ENCODE data around the gene ADARB1. TPM values are rescaled to one million over a fixed set of nuclear protein-coding genes. Genes with fewer than 3 reads are reported as not detected.
A peak's percentile ranks its signal among the peaks of the same experiment; 100 is the strongest.

The ADARB1 gene
- total RNA-seq, 2 experiments from 2014 or later: 27.5 to 28.6 TPM

GRCh38 chr21:45074818-45075595 lies 627 bp downstream of the ADARB1 start:
- peak overlapping the region; percentile 85 for H3K27ac Mint-ChIP-seq
- no peak for ATAC-seq (ENCODE audit: poor library complexity)
- Histone ChIP-seq H3K9me3 (ENCODE audit: control insufficient read depth in 1 of 2, insufficient read depth in 1 of 2, low read length in 2 of 2) (no peaks in the 10 kb centered on the region), H3K27ac (ENCODE audit: low read depth in 1 of 2, low read length in 2 of 2) (no peak overlapping the region), H3K27me3 (ENCODE audit: control insufficient read depth in 1 of 2, insufficient read depth in 2 of 2, low read length in 2 of 2) (no peaks in the 10 kb centered on the region), H3K4me1 (ENCODE audit: insufficient read depth, low read length) (peaks cover 52% of the 10 kb centered on the region), H3K36me3 (ENCODE audit: insufficient read depth, low read length) (no peaks in the 10 kb centered on the region), H3K4me3 (ENCODE audit: low read length) (peak overlapping the region; percentile 62)
- peak in 8 of 14 experiments; percentile 13 to 56 (median 35) for DNase-seq
- H3K27me3 Mint-ChIP-seq: no peaks in the 10 kb centered on the region
- H3K4me1 Mint-ChIP-seq (ENCODE audit: low read depth): peaks cover 50% of the 10 kb centered on the region
- CTCF ChIA-PET: interaction anchor here (1.1 to 1.3 kb wide), 2 partner anchors 53 to 63 kb away, joined by 3 to 8 read pairs; no protein-coding TSS in a partner anchor
- intact Hi-C loops (cut with DNase I, micrococcal nuclease): loop anchor here (2.0 to 10.0 kb wide), 7 partner anchors 37 to 470 kb away; partner anchors contain the start of genes PTTG1IP (in 2 of the 2), POFUT2 (in 1 of the 2) and SLC19A1 (in 1 of the 2)
- no peaks in the 10 kb centered on the region for H3K9me3 Mint-ChIP-seq
- peak overlapping the region; percentile 96 for H3K4me3 Mint-ChIP-seq
- peaks cover 10% of the 10 kb centered on the region for H3K36me3 Mint-ChIP-seq (ENCODE audit: low read depth)
- POLR2A ChIA-PET: interaction anchor here (0.8 to 1.6 kb wide), 6 partner anchors 31 to 135 kb away, joined by 3 to 5 read pairs (median 4); partner anchors contain the start of gene SLX9
- TF ChIP-seq CTCF (IDR thresholded peaks at IDR 0.05): no peak

- ChIA-PET POLR2A (interaction anchor here (1.2 to 1.7 kb wide), 2 partner anchors 10 to 53 kb away, joined by 4 to 8 read pairs; no protein-coding TSS in a partner anchor), CTCF (interaction anchor here (1.5 to 4.5 kb wide), 2 partner anchors 53 to 63 kb away, joined by 9 to 19 read pairs; no protein-coding TSS in a partner anchor)
- intact Hi-C loops (cut with DNase I, micrococcal nuclease): loop anchor here (2.0 to 10.0 kb wide), 7 partner anchors 37 to 469 kb away; partner anchors contain the start of genes PTTG1IP (in 2 of the 2), POFUT2 (in 1 of the 2) and SLC19A1 (in 1 of the 2)
- Histone ChIP-seq H3K4me1 (ENCODE audit: insufficient read depth, low read length) (peaks cover 59% of the 10 kb centered on the region), H3K27ac (ENCODE audit: low read depth in 1 of 2, low read length in 2 of 2) (no peak overlapping the region), H3K9me3 (ENCODE audit: control insufficient read depth in 1 of 2, insufficient read depth in 1 of 2, low read length in 2 of 2) (no peaks in the 10 kb centered on the region), H3K4me3 (ENCODE audit: low read length) (peak overlapping the region; percentile 62), H3K27me3 (ENCODE audit: control insufficient read depth in 1 of 2, insufficient read depth in 2 of 2, low read length in 2 of 2) (no peaks in the 10 kb centered on the region), H3K36me3 (ENCODE audit: insufficient read depth, low read length) (no peaks in the 10 kb centered on the region)
- TF ChIP-seq CTCF (IDR thresholded peaks at IDR 0.05): no peak
- peaks cover 10% of the 10 kb centered on the region for H3K36me3 Mint-ChIP-seq (ENCODE audit: low read depth)
- no peaks in the 10 kb centered on the region for H3K9me3 Mint-ChIP-seq
- H3K27ac Mint-ChIP-seq: peak overlapping the region; percentile 85
- peak overlapping the region; percentile 96 for H3K4me3 Mint-ChIP-seq
- no peaks in the 10 kb centered on the region for H3K27me3 Mint-ChIP-seq
- H3K4me1 Mint-ChIP-seq (ENCODE audit: low read depth): peaks cover 57% of the 10 kb centered on the region
- ATAC-seq (ENCODE audit: poor library complexity): no peak
- no peak for DNase-seq
Observed at GRCh38 chr21:45075596-45076244, 1.3 kb downstream of the ADARB1 start.

GRCh38 chr21:45076245-45076711 lies 1.9 kb downstream of the ADARB1 start:
- intact Hi-C loops (cut with DNase I, micrococcal nuclease): loop anchor here (5.0 to 10.0 kb wide), 6 partner anchors 36 to 469 kb away; partner anchors contain the start of genes PTTG1IP (in 2 of the 2), POFUT2 (in 1 of the 2) and SLC19A1 (in 1 of the 2)

More at GRCh38 chr21:45076245-45076711, 1.9 kb downstream of the ADARB1 start:
- Histone ChIP-seq H3K9me3 (ENCODE audit: control insufficient read depth in 1 of 2, insufficient read depth in 1 of 2, low read length in 2 of 2) (no peaks in the 10 kb centered on the region), H3K27me3 (ENCODE audit: control insufficient read depth in 1 of 2, insufficient read depth in 2 of 2, low read length in 2 of 2) (no peaks in the 10 kb centered on the region), H3K27ac (ENCODE audit: low read depth in 1 of 2, low read length in 2 of 2) (no peak overlapping the region), H3K36me3 (ENCODE audit: insufficient read depth, low read length) (no peaks in the 10 kb centered on the region), H3K4me3 (ENCODE audit: low read length) (peak overlapping the region; percentile 62), H3K4me1 (ENCODE audit: insufficient read depth, low read length) (peaks cover 65% of the 10 kb centered on the region)
- H3K4me3 Mint-ChIP-seq: peak overlapping the region; percentile 96
- no peaks in the 10 kb centered on the region for H3K9me3 Mint-ChIP-seq
- peaks cover 10% of the 10 kb centered on the region for H3K36me3 Mint-ChIP-seq (ENCODE audit: low read depth)
- ChIA-PET CTCF (interaction anchor here (1.0 to 4.5 kb wide), 3 partner anchors 26 to 62 kb away, joined by 4 to 19 read pairs (median 9); no protein-coding TSS in a partner anchor), POLR2A (interaction anchor here (1.2 to 1.7 kb wide), 2 partner anchors 10 to 52 kb away, joined by 4 to 8 read pairs; no protein-coding TSS in a partner anchor)
- H3K27ac Mint-ChIP-seq: peak overlapping the region; percentile 85
- ATAC-seq (ENCODE audit: poor library complexity) (no peak), DNase-seq (peak in 2 of 14 experiments; percentile 35 to 45)
- H3K27me3 Mint-ChIP-seq: no peaks in the 10 kb centered on the region
- TF ChIP-seq CTCF (IDR thresholded peaks at IDR 0.05): no peak
- H3K4me1 Mint-ChIP-seq (ENCODE audit: low read depth): peaks cover 63% of the 10 kb centered on the region

Measured in CD4-positive, alpha-beta T cell (primary cell).